ENCODE results near the gene COPS2.

Gene COPS2

DNA sequence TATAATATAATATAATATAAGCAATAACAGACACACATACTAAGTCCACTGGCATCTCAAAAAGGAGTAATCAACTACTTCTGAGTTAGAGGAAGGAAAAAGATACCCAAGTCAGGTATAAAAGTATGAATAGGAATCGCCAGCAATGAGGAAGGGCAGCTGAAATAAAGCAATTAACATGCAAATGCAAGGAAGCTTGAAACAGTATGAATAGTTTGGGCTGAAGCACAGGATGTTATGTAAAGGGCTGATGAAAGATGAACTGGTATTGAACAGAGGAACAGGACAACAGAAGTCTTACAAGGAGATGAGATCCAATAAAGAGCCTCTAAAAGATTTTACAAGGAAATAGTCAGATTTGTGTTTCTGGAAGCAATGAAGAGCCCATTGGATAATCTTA lies 7.1 kb downstream of the COPS2 start:
- TF ChIP-seq, protein P1, sequence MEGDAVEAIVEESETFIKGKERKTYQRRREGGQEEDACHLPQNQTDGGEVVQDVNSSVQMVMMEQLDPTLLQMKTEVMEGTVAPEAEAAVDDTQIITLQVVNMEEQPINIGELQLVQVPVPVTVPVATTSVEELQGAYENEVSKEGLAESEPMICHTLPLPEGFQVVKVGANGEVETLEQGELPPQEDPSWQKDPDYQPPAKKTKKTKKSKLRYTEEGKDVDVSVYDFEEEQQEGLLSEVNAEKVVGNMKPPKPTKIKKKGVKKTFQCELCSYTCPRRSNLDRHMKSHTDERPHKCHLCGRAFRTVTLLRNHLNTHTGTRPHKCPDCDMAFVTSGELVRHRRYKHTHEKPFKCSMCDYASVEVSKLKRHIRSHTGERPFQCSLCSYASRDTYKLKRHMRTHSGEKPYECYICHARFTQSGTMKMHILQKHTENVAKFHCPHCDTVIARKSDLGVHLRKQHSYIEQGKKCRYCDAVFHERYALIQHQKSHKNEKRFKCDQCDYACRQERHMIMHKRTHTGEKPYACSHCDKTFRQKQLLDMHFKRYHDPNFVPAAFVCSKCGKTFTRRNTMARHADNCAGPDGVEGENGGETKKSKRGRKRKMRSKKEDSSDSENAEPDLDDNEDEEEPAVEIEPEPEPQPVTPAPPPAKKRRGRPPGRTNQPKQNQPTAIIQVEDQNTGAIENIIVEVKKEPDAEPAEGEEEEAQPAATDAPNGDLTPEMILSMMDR (IDR thresholded peaks at IDR 0.05; ENCODE audit: low read depth, low read length, missing control alignments) = no peak
- no peak for DNase-seq (ENCODE audit: low read depth)
- H3K4me3 ChIP-seq (ENCODE audit: low read depth, low read length) = no peak overlapping the region

DNA sequence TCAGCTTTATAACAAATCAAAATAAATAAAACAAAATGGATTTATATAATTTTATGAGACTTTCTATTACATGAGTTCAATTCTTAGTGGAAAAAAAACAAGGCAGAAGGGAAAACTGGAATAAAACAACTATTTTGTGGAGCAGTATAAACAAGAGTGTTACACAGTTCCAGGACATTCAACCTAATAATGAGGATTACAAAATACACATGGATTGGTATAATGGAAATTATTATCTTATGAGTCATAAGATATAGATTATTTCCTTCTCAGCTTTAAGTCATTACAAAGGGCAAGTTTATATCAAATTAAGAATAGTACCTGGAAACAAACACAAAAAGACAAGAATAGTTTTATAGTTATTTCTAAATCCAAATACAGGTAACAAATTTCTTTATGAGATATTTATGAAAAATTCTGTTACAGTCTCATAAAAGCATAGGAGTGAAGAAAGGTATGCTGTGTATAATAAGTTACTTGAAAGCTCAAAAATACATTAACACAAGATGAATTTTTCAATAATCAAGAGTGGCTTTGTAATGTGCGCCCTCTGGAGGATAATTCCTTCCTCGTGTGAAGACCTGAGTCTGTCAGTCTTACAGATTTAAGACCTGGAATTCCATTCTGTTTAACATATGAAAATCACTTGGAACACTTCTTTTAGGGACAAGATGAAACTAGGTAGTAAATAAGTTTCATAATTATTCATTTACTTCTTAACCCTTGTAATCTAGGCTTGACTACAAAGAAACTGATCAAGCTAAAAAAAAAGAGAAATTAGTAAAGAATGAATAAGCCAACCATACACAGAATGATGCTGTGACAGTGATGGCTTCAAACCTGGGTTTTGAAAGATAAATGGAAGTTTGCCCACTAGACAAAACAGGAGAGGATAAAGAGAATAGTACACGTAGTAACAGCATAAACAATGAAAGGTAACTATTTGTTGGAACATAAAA lies 9.5 kb downstream of the COPS2 start:
- no peak for DNase-seq (ENCODE audit: low read depth)
- TF ChIP-seq, protein P1 (IDR thresholded peaks at IDR 0.05; ENCODE audit: low read depth, low read length, missing control alignments) = peak; percentile 60
- H3K4me3 ChIP-seq (ENCODE audit: low read depth, low read length) = no peak overlapping the region

DNA sequence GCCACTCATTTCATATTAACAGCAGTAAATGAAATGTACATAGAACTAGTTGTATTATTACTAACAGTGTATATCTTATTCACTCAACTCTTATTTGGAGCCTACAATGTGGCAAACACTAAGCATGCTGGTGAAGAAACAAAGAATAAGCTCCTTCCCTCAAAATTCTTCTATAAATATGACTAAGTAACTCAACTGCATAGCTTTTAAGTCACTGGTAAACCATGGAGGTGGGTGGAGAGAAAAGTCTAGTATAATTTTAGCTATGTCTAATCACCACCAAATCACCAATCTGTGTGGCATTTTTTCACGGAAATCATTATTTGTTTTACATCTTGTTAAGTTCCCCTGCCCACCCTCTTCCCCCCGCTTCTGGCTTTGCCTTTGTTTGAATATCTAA lies 17.5 kb downstream of the COPS2 start:
- no peak for DNase-seq (ENCODE audit: low read depth)
- TF ChIP-seq, protein P1 (IDR thresholded peaks at IDR 0.05; ENCODE audit: low read depth, low read length, missing control alignments) = no peak
- no peak overlapping the region for H3K4me3 ChIP-seq (ENCODE audit: low read depth, low read length)

DNA sequence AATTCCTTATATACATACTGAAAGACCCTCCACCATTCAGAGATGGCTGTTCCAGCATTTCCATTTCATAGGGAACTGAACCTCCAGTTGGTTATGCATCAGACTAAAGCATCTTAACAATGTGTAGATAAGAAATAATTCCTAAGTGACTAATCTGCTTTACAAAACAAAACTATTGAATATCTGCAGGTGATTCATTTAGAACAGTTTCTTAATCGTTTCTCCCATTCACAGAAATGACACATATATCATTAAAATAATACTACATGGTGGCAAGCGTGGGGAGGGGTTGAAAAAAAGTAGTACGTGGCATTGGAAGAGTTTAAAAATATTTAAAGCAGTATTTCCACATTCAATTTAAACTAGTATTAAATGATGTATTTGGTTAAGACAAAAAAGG lies 19.5 kb downstream of the COPS2 start:
- no peak for DNase-seq (ENCODE audit: low read depth)
- TF ChIP-seq, protein P1 (IDR thresholded peaks at IDR 0.05; ENCODE audit: low read depth, low read length, missing control alignments) = no peak
- no peak overlapping the region for H3K4me3 ChIP-seq (ENCODE audit: low read depth, low read length)

DNA sequence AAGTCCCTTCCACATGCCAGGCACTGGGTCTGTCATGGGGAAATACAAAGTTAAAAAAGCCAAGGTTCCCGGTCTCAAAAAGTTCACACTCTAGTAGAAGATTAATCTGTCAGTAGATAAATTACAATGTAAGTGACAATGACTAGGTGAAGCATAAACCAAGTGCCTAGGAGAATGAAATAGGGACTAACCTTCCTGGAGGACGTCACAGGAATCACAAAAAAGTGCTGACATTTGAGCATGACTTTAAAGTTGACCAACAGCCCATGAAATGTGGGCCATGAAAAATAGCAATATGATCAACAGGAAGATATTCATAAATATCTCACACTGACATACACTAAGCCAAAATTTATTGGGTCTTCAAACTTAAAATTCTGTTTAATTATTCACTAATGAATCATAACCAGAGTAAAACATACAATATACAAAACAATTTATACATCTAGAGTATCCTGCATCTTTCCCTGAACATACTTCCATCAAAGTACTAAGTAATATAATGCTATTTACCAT lies 20.0 kb downstream of the COPS2 start:
- TF ChIP-seq, protein P1 (IDR thresholded peaks at IDR 0.05; ENCODE audit: low read depth, low read length, missing control alignments) = no peak
- DNase-seq (ENCODE audit: low read depth) = no peak
- no peak overlapping the region for H3K4me3 ChIP-seq (ENCODE audit: low read depth, low read length)

DNA sequence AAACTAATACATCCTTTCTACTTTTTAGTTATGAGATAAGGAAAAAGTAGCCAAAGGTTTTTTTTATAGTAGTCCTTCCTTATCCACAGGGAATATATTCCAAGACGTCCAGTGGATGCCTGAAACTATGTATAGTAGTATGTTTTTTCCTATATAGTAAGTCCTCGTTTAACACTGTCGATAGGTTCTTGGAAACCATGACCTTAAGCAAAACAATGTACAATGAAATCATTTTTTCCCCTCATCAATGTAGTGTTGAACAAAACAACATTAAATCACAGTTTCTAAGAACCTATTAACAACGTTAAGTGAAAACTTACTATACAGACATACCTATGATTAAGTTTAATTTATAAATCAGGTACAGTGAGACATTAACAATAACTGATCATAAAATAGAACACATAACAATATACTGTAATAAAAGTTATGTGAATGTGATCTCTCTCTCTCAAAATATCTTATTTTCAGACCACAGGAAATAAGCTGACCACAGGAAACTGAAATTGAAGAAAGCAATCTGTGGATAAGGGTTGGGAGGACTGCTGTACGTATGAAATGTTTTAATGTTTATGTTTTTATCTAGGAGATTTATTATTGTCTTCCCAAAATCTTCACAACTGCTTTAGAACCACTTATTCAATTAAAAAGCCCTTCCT lies 20.6 kb downstream of the COPS2 start:
- TF ChIP-seq, protein P1 (IDR thresholded peaks at IDR 0.05; ENCODE audit: low read depth, low read length, missing control alignments) = no peak
- H3K4me3 ChIP-seq (ENCODE audit: low read depth, low read length) = no peak overlapping the region
- DNase-seq (ENCODE audit: low read depth) = no peak
